ENCODE data around the gene EIF3A.

DNA sequence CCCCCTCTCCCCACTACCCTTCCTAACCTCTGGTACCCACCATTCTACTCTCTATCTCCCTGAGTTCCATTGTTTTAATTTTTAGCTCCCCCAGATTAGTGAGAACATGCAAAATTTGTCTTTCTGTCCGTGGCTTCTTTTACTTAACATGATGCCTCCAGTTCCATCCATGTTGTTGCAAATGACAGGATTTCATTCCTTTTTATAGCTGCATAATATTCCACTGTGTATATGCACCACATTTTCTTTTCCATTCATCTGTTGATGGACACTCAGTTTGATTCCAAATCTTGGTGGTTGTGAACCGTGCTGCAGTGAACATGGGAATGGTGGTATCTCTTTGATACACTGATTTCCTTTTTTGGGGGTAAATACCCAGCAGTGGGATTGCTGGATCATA, 45.3 kb upstream of the EIF3A start:
- TF ChIP-seq NELFE (IDR thresholded peaks at IDR 0.05; ENCODE audit: insufficient read depth, insufficient read length) (no peak), JUNB (CRISPR knock-in tag; conservative IDR thresholded peaks at IDR 0.05) (no peak), POLR2A (conservative IDR thresholded peaks at IDR 0.05) (no peak), CTCF (IDR thresholded peaks at IDR 0.05 in 2 of 3, conservative IDR thresholded peaks at IDR 0.05 in 1 of 3; ENCODE audit: insufficient read depth in 2 of 3, low read depth in 1 of 3, low read length in 3 of 3) (no peak), GTF2F1 (IDR thresholded peaks at IDR 0.05; ENCODE audit: low read depth, low read length) (no peak), NRF1 (conservative IDR thresholded peaks at IDR 0.05 in 1 of 2, IDR thresholded peaks at IDR 0.05 in 1 of 2) (no peak), ZNF639 (CRISPR knock-in tag; conservative IDR thresholded peaks at IDR 0.05 in 1 of 2, IDR thresholded peaks at IDR 0.05 in 1 of 2) (no peak), HDAC6 (IDR thresholded peaks at IDR 0.05; ENCODE audit: low read depth, low read length) (no peak)
- TF ChIP-seq, protein P1, sequence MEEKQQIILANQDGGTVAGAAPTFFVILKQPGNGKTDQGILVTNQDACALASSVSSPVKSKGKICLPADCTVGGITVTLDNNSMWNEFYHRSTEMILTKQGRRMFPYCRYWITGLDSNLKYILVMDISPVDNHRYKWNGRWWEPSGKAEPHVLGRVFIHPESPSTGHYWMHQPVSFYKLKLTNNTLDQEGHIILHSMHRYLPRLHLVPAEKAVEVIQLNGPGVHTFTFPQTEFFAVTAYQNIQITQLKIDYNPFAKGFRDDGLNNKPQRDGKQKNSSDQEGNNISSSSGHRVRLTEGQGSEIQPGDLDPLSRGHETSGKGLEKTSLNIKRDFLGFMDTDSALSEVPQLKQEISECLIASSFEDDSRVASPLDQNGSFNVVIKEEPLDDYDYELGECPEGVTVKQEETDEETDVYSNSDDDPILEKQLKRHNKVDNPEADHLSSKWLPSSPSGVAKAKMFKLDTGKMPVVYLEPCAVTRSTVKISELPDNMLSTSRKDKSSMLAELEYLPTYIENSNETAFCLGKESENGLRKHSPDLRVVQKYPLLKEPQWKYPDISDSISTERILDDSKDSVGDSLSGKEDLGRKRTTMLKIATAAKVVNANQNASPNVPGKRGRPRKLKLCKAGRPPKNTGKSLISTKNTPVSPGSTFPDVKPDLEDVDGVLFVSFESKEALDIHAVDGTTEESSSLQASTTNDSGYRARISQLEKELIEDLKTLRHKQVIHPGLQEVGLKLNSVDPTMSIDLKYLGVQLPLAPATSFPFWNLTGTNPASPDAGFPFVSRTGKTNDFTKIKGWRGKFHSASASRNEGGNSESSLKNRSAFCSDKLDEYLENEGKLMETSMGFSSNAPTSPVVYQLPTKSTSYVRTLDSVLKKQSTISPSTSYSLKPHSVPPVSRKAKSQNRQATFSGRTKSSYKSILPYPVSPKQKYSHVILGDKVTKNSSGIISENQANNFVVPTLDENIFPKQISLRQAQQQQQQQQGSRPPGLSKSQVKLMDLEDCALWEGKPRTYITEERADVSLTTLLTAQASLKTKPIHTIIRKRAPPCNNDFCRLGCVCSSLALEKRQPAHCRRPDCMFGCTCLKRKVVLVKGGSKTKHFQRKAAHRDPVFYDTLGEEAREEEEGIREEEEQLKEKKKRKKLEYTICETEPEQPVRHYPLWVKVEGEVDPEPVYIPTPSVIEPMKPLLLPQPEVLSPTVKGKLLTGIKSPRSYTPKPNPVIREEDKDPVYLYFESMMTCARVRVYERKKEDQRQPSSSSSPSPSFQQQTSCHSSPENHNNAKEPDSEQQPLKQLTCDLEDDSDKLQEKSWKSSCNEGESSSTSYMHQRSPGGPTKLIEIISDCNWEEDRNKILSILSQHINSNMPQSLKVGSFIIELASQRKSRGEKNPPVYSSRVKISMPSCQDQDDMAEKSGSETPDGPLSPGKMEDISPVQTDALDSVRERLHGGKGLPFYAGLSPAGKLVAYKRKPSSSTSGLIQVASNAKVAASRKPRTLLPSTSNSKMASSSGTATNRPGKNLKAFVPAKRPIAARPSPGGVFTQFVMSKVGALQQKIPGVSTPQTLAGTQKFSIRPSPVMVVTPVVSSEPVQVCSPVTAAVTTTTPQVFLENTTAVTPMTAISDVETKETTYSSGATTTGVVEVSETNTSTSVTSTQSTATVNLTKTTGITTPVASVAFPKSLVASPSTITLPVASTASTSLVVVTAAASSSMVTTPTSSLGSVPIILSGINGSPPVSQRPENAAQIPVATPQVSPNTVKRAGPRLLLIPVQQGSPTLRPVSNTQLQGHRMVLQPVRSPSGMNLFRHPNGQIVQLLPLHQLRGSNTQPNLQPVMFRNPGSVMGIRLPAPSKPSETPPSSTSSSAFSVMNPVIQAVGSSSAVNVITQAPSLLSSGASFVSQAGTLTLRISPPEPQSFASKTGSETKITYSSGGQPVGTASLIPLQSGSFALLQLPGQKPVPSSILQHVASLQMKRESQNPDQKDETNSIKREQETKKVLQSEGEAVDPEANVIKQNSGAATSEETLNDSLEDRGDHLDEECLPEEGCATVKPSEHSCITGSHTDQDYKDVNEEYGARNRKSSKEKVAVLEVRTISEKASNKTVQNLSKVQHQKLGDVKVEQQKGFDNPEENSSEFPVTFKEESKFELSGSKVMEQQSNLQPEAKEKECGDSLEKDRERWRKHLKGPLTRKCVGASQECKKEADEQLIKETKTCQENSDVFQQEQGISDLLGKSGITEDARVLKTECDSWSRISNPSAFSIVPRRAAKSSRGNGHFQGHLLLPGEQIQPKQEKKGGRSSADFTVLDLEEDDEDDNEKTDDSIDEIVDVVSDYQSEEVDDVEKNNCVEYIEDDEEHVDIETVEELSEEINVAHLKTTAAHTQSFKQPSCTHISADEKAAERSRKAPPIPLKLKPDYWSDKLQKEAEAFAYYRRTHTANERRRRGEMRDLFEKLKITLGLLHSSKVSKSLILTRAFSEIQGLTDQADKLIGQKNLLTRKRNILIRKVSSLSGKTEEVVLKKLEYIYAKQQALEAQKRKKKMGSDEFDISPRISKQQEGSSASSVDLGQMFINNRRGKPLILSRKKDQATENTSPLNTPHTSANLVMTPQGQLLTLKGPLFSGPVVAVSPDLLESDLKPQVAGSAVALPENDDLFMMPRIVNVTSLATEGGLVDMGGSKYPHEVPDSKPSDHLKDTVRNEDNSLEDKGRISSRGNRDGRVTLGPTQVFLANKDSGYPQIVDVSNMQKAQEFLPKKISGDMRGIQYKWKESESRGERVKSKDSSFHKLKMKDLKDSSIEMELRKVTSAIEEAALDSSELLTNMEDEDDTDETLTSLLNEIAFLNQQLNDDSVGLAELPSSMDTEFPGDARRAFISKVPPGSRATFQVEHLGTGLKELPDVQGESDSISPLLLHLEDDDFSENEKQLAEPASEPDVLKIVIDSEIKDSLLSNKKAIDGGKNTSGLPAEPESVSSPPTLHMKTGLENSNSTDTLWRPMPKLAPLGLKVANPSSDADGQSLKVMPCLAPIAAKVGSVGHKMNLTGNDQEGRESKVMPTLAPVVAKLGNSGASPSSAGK (IDR thresholded peaks at IDR 0.05): no peak

Data from K562 (cell line).